Transverse colon (tissue), 4 donors: Measurements from ENCODE around the gene DHCR7.

Source experiments
- EP300 ChIP-seq: sonication (generic); formaldehyde crosslinking; IDR thresholded peaks from one replicate; pipeline ENCODE4 v1.6.1; 2017; ENCODE audit warnings: antibody characterized with exemption, low read depth
- POLR2A ChIP-seq: fragments of 450-650 bp; IDR thresholded peaks from one replicate; pipeline ENCODE4 v1.6.1; 2016; ENCODE audit warnings: antibody characterized with exemption, mild to moderate bottlenecking, moderate library complexity
- POLR2AphosphoS5 ChIP-seq, 3 donors: sonication (generic); formaldehyde crosslinking; IDR thresholded peaks; one replicate each; pipeline ENCODE4 v1.6.1; 2016; ENCODE audit warnings: antibody characterized with exemption in 3 of 3
- TF ChIP-seq, protein P1 (sequence below), 5 experiments: fragments of 200-600 bp in 3 of 5; fragments of 450-650 bp in 2 of 5; sonication (generic) in 3 of 5; IDR thresholded peaks; 1 replicate in 2 of 5; 2 replicates in 3 of 5; pipeline ENCODE4 v1.5.1; 2016 to 2017; ENCODE audit warnings: antibody characterized with exemption in 5 of 5, inconsistent platforms in 3 of 5, mild to moderate bottlenecking in 2 of 5, moderate library complexity in 1 of 5

DNA sequence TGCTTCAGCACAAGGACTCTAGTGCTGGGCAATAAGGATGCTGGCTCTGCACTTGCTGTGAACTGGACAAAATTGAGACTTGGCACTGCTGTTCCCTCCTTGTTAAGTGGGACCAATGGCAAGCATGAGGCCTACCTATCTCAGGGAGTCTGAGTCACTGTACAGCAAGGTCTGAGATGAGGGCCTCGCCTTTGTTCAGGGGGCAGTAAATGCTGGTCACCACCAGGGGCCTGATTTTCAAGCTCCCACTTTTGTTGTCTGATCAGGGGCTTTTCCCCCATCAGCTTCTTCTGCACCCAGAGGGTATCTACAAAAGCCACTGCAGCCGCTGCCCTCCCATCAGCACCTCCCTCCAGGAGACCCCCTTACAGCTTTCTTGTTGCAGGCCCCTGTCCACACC, 22.8 kb downstream of the DHCR7 start:
- TF ChIP-seq, protein P1, sequence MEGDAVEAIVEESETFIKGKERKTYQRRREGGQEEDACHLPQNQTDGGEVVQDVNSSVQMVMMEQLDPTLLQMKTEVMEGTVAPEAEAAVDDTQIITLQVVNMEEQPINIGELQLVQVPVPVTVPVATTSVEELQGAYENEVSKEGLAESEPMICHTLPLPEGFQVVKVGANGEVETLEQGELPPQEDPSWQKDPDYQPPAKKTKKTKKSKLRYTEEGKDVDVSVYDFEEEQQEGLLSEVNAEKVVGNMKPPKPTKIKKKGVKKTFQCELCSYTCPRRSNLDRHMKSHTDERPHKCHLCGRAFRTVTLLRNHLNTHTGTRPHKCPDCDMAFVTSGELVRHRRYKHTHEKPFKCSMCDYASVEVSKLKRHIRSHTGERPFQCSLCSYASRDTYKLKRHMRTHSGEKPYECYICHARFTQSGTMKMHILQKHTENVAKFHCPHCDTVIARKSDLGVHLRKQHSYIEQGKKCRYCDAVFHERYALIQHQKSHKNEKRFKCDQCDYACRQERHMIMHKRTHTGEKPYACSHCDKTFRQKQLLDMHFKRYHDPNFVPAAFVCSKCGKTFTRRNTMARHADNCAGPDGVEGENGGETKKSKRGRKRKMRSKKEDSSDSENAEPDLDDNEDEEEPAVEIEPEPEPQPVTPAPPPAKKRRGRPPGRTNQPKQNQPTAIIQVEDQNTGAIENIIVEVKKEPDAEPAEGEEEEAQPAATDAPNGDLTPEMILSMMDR (IDR thresholded peaks at IDR 0.05) = no peak
- no peak for TF ChIP-seq POLR2AphosphoS5 (IDR thresholded peaks at IDR 0.05)
- TF ChIP-seq POLR2A = no peak
- TF ChIP-seq EP300 = no peak
